GM23248 (cell line): ENCODE measurements around the gene PLAAT5. TPM values are rescaled to one million over a fixed set of nuclear protein-coding genes. Genes with fewer than 3 reads are reported as not detected.

Source experiments
- DNase-seq: peaks from one replicate; pipeline ENCODE4 v3.0.0-alpha.2; 2015
- H2AFZ ChIP-seq: fragments of 200-600 bp; sonication (generic); 2 replicates; pipeline ENCODE4 v1.6.1; 2016; ENCODE audit warnings: antibody characterized with exemption
- H3F3A ChIP-seq: fragments of 200-600 bp; sonication (generic); 2 replicates; pipeline ENCODE4 v1.6.1; 2016; ENCODE audit warnings: mild to moderate bottlenecking, antibody characterized with exemption, mixed run types; ENCODE audit not compliant: insufficient read depth
- H3K27ac ChIP-seq: fragments of 200-600 bp; sonication (generic); 2 replicates; pipeline ENCODE4 v1.5.1; 2016; ENCODE audit warnings: mild to moderate bottlenecking
- H3K27me3 ChIP-seq: fragments of 200-600 bp; sonication (generic); replicated peaks from 2 replicates; pipeline ENCODE4 v1.6.1; 2016; ENCODE audit warnings: mild to moderate bottlenecking; ENCODE audit not compliant: insufficient read depth
- H3K36me3 ChIP-seq: fragments of 200-600 bp; sonication (generic); 2 replicates; pipeline ENCODE4 v1.6.1; 2016; ENCODE audit warnings: low read depth, mild to moderate bottlenecking
- H3K4me1 ChIP-seq: fragments of 200-600 bp; sonication (generic); 2 replicates; pipeline ENCODE4 v1.6.1; 2016; ENCODE audit warnings: mild to moderate bottlenecking; ENCODE audit not compliant: insufficient read depth
- H3K4me2 ChIP-seq: fragments of 200-600 bp; sonication (generic); one replicate; pipeline ENCODE4 v1.6.1; 2016; ENCODE audit warnings: mild to moderate bottlenecking; ENCODE audit not compliant: unreplicated experiment
- H3K4me3 ChIP-seq: fragments of 200-600 bp; sonication (generic); 2 replicates; pipeline ENCODE4 v1.5.1; 2016; ENCODE audit warnings: mild to moderate bottlenecking
- H3K79me2 ChIP-seq: fragments of 200-600 bp; sonication (generic); 2 replicates; pipeline ENCODE4 v1.6.1; 2016; ENCODE audit warnings: mild to moderate bottlenecking; ENCODE audit not compliant: insufficient read depth
- H3K9ac ChIP-seq: fragments of 200-600 bp; sonication (generic); 2 replicates; pipeline ENCODE4 v1.6.1; 2016; ENCODE audit warnings: mild to moderate bottlenecking
- H3K9me2 ChIP-seq: fragments of 200-600 bp; sonication (generic); 2 replicates; pipeline ENCODE4 v1.6.1; 2016; ENCODE audit warnings: mixed run types, mild to moderate bottlenecking, moderate library complexity; ENCODE audit not compliant: insufficient read depth
- H3K9me3 ChIP-seq: fragments of 200-600 bp; sonication (generic); one replicate; pipeline ENCODE4 v1.6.1; 2017; ENCODE audit warnings: low read depth
- H4K20me1 ChIP-seq: fragments of 200-600 bp; sonication (generic); 2 replicates; pipeline ENCODE4 v1.6.0; 2016; ENCODE audit not compliant: insufficient read depth
- EZH2 ChIP-seq: fragments of 200-600 bp; sonication (generic); IDR thresholded peaks from 2 replicates; pipeline ENCODE4 v1.6.1; 2018; ENCODE audit warnings: antibody characterized with exemption, mild to moderate bottlenecking; ENCODE audit not compliant: insufficient read depth, poor library complexity, severe bottlenecking
- EZH2phosphoT487 ChIP-seq: fragments of 200-600 bp; sonication (generic); IDR thresholded peaks from 2 replicates; pipeline ENCODE4 v1.6.1; 2018; ENCODE audit warnings: antibody characterized with exemption, moderate library complexity, mild to moderate bottlenecking, low read depth; ENCODE audit not compliant: insufficient read depth
- WGBS, 2 experiments: methylation state at CpG; one replicate each; pipeline ENCODE4 v1.1.6; 2015 to 2017; ENCODE audit warnings: low lambda C conversion rate in 2 of 2, low coverage in 1 of 2; ENCODE audit errors: missing lambda C conversion rate in 2 of 2; 5-methylcytosine and 5-hydroxymethylcytosine counted together
- in situ Hi-C: fragments of 300-500 bp; cut with MboI; formaldehyde crosslinking; loops from 2 replicates; pipeline ENCODE4 v1.15.0; 2020
- polyA plus RNA-seq: library from polyadenylated mRNA; unstranded; fragments of >200 nt; fragmentation: Nextera tagmentation; extraction: Ambion mirVana; gene quantifications from 2 replicates; pipeline ENCODE4 v1.2.1, GENCODE V29; 2016
- total RNA-seq: library from RNA; depleted of rRNA; stranded (reverse); fragments of >200 nt; shearing (Covaris generic); gene quantifications from 2 replicates; pipeline ENCODE4 v1.2.3, GENCODE V29; 2014

Gene PLAAT5
- total and polyA plus RNA-seq, 2 experiments from 2014 or later, result not detected

DNA sequence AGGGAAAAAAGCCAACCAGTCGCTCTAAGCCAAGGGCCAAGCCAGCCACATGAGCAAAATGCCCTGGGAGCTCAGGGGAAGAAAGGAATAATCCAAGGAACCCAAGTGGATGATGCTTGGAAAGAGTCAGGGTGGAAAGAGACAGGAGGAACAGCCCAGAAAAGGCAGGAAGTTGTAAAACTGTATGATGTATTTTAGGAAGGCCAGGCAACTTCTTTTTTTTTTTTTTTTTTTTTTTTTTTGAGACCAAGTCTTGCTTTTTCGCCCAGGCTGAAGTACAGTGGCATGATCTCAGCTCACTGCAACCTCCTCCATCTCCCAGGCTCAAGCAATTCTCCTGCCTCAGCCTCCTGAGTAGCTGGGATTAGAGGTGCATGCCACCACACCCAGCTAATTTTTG, 16.5 kb upstream of the PLAAT5 start:
- no peak overlapping the region for H3K4me2 ChIP-seq
- H3K79me2 ChIP-seq, result no peaks in the 10 kb centered on the region
- in situ Hi-C loops, result no loop called here
- no peaks in the 10 kb centered on the region for H3K9me3 ChIP-seq
- H3F3A ChIP-seq, result no peaks in the 10 kb centered on the region
- no peak overlapping the region for H2AFZ ChIP-seq
- H3K9ac ChIP-seq, result no peak overlapping the region
- no peak for DNase-seq
- no peaks in the 10 kb centered on the region for H3K4me1 ChIP-seq
- no peaks in the 10 kb centered on the region for H4K20me1 ChIP-seq
- no peaks in the 10 kb centered on the region for H3K27me3 ChIP-seq
- H3K36me3 ChIP-seq, result no peaks in the 10 kb centered on the region
- no peak overlapping the region for H3K4me3 ChIP-seq
- no peak for TF ChIP-seq EZH2
- no peak for TF ChIP-seq EZH2phosphoT487
- H3K27ac ChIP-seq, result no peak overlapping the region
- WGBS, 2 experiments, result 50 to 70% methylated on average over 2 of the region's 2 CpGs
- H3K9me2 ChIP-seq, result no peaks in the 10 kb centered on the region

- no peak overlapping the region for H2AFZ ChIP-seq
- H3K4me3 ChIP-seq, result no peak overlapping the region
- 69 to 70% methylated on average over 2 of the region's 2 CpGs for WGBS, 2 experiments
- no peaks in the 10 kb centered on the region for H3K79me2 ChIP-seq
- H3K4me1 ChIP-seq, result no peaks in the 10 kb centered on the region
- in situ Hi-C loops, result no loop called here
- H3F3A ChIP-seq, result no peaks in the 10 kb centered on the region
- no peaks in the 10 kb centered on the region for H3K27me3 ChIP-seq
- H3K9me2 ChIP-seq, result no peaks in the 10 kb centered on the region
- H4K20me1 ChIP-seq, result no peaks in the 10 kb centered on the region
- TF ChIP-seq EZH2phosphoT487 (no peak), EZH2 (no peak)
- DNase-seq, result no peak
- H3K36me3 ChIP-seq, result no peaks in the 10 kb centered on the region
- H3K4me2 ChIP-seq, result no peak overlapping the region
- H3K27ac ChIP-seq, result no peak overlapping the region
- no peak overlapping the region for H3K9ac ChIP-seq
- no peaks in the 10 kb centered on the region for H3K9me3 ChIP-seq
These were observed 15.9 kb upstream of the PLAAT5 start for GRCh38 chr11:63506876-63507275.

- Histone ChIP-seq H2AFZ (no peak within 1 kb of the TSS), H4K20me1 (no peaks in the 10 kb centered on the region), H3K79me2 (no peaks in the 10 kb centered on the region), H3K36me3 (no peaks in the 10 kb centered on the region), H3K4me1 (no peaks in the 10 kb centered on the region), H3K27me3 (no peaks in the 10 kb centered on the region), H3K4me2 (no peak within 1 kb of the TSS), H3K4me3 (no peak within 1 kb of the TSS), H3K9ac (no peak within 1 kb of the TSS), H3K27ac (no peak within 1 kb of the TSS), H3F3A (no peaks in the 10 kb centered on the region), H3K9me3 (no peaks in the 10 kb centered on the region), H3K9me2 (no peaks in the 10 kb centered on the region)
- no peak for TF ChIP-seq EZH2
- in situ Hi-C loops, result no loop called here
- DNase-seq, result no peak
- 65% methylated on average over 12 to 15 of the region's 15 CpGs for WGBS, 2 experiments
These were observed 15.0 kb upstream of the PLAAT5 start, which contains the start of gene LGALS12 for GRCh38 chr11:63505857-63506528. TSS of gene LGALS12 (plus strand) at chr11:63506084. CDS start at chr11:63506459, 375 bp downstream.

DNA sequence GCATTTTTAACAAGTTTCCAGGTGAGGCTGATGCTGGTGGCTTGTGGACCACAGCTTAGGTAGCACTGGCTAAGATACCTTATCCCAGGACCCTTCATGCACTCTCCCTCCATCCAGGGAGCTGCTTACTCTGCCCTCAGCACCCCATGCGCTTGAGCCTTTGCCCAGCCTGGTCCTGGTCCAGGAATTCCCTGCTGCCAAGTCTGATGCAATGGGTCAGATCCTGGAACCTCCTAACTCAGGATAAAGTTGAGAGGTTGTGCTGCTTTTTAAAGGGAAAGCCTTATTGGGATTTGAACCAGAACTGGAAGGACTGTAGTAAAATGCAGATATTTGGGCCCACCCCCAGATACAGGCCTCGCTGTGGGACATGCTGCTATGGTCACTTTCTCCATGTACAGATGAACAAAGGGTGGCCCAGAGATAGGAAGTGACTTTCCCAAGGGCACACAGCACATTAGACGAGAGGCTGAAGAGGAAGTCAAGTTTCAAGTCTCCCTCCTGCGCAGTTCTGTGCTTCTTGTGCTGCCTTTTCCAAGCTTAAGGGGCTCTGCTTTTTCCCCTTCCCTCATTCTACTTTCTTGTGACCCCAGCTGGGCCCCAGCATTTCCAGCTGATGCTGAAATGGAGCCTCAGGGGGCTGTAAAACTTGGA, 14.1 kb upstream of the PLAAT5 start:
- H3K79me2 ChIP-seq, result no peaks in the 10 kb centered on the region
- H3K27me3 ChIP-seq, result no peaks in the 10 kb centered on the region
- TF ChIP-seq EZH2 (no peak), EZH2phosphoT487 (no peak)
- no peaks in the 10 kb centered on the region for H3K4me1 ChIP-seq
- no peak overlapping the region for H2AFZ ChIP-seq
- no peak overlapping the region for H3K4me3 ChIP-seq
- no peak overlapping the region for H3K4me2 ChIP-seq
- no peak for DNase-seq
- in situ Hi-C loops, result no loop called here
- no peak overlapping the region for H3K27ac ChIP-seq
- H3K9me2 ChIP-seq, result no peaks in the 10 kb centered on the region
- WGBS, 2 experiments, result 32 to 33% methylated on average over 4 of the region's 4 CpGs
- no peaks in the 10 kb centered on the region for H4K20me1 ChIP-seq
- H3F3A ChIP-seq, result no peaks in the 10 kb centered on the region
- H3K36me3 ChIP-seq, result no peaks in the 10 kb centered on the region
- no peak overlapping the region for H3K9ac ChIP-seq
- H3K9me3 ChIP-seq, result no peaks in the 10 kb centered on the region
